SJCRH30 (cell line): ENCODE data around the gene CCDC91. TPM values are rescaled to one million over a fixed set of nuclear protein-coding genes. Genes with fewer than 3 reads are reported as not detected.

Experiments used
- DNase-seq, 2 experiments: peaks; one replicate each; pipeline ENCODE4 v3.0.0-alpha.2; 2015 to 2020
- H3K27ac ChIP-seq: fragments of 250-450 bp; sonication (Bioruptor Pico); 2 replicates; pipeline ENCODE4 v1.5.1; 2020; ENCODE audit warnings: mild to moderate bottlenecking, moderate library complexity
- H3K27me3 ChIP-seq: fragments of 250-450 bp; sonication (Bioruptor Pico); 2 replicates; pipeline ENCODE4 v1.5.1; 2020; ENCODE audit warnings: mild to moderate bottlenecking, moderate library complexity
- H3K36me3 ChIP-seq: fragments of 250-450 bp; sonication (Bioruptor Pico); 2 replicates; pipeline ENCODE4 v1.5.1; 2020; ENCODE audit warnings: mild to moderate bottlenecking, moderate library complexity
- H3K4me1 ChIP-seq: fragments of 250-450 bp; sonication (Bioruptor Pico); 2 replicates; pipeline ENCODE4 v1.5.1; 2020; ENCODE audit warnings: mild to moderate bottlenecking, moderate library complexity
- H3K4me3 ChIP-seq: fragments of 250-450 bp; sonication (Bioruptor Pico); 2 replicates; pipeline ENCODE4 v1.5.1; 2020; ENCODE audit warnings: mild to moderate bottlenecking, moderate library complexity
- H3K9me3 ChIP-seq: fragments of 250-450 bp; sonication (Bioruptor Pico); replicated peaks from 2 replicates; pipeline ENCODE4 v1.5.1; 2020; ENCODE audit warnings: mild to moderate bottlenecking, moderate library complexity
- total RNA-seq: library from RNA; depleted of rRNA; stranded (reverse); fragments of >200 nt; shearing (Covaris generic); gene quantifications from 2 replicates; pipeline ENCODE4 v1.2.3, GENCODE V29; 2014

CCDC91 gene
- total RNA-seq, 1 experiment from 2014 or later: 46.8 TPM

GRCh38 chr12:28535216-28535615 lies 345.0 kb downstream of the CCDC91 start:
- 0 out of 2 replicates have a peak overlapping the region, but pooled peaks have one; percentile 8 for H3K27ac ChIP-seq
- H3K36me3 ChIP-seq: no peaks in the 10 kb centered on the region
- no peaks in the 10 kb centered on the region for H3K27me3 ChIP-seq
- peaks cover 4% of the 10 kb centered on the region; the same call in 1 of the 2 replicates for H3K9me3 ChIP-seq
- peak in 1 of 2 experiments; percentile 10 for DNase-seq
- H3K4me1 ChIP-seq: peaks cover 7% of the 10 kb centered on the region; the same call in 1 of the 2 replicates
- H3K4me3 ChIP-seq: no peak overlapping the region

- H3K27ac ChIP-seq: no peak overlapping the region
- H3K4me3 ChIP-seq: no peak overlapping the region
- no peaks in the 10 kb centered on the region for H3K27me3 ChIP-seq
- H3K9me3 ChIP-seq: peaks cover 4% of the 10 kb centered on the region; the same call in 1 of the 2 replicates
- H3K4me1 ChIP-seq: peaks cover 7% of the 10 kb centered on the region; the same call in 1 of the 2 replicates
- no peak for DNase-seq
- no peaks in the 10 kb centered on the region for H3K36me3 ChIP-seq
These were observed 345.8 kb downstream of the CCDC91 start for GRCh38 chr12:28536088-28536487.

- H3K4me1 ChIP-seq: peaks cover 7% of the 10 kb centered on the region; the same call in 1 of the 2 replicates
- peaks cover 4% of the 10 kb centered on the region; the same call in 1 of the 2 replicates for H3K9me3 ChIP-seq
- no peaks in the 10 kb centered on the region for H3K27me3 ChIP-seq
- H3K27ac ChIP-seq: no peak overlapping the region
- H3K36me3 ChIP-seq: no peaks in the 10 kb centered on the region
- DNase-seq: no peak
- no peak overlapping the region for H3K4me3 ChIP-seq
These were observed 347.2 kb downstream of the CCDC91 start for GRCh38 chr12:28537474-28537873.

GRCh38 chr12:28539691-28540323 lies 349.6 kb downstream of the CCDC91 start:
- H3K27ac ChIP-seq: no peak overlapping the region
- no peak overlapping the region for H3K4me3 ChIP-seq
- no peaks in the 10 kb centered on the region for H3K27me3 ChIP-seq
- DNase-seq: no peak
- H3K36me3 ChIP-seq: no peaks in the 10 kb centered on the region
- H3K4me1 ChIP-seq: peaks cover 7% of the 10 kb centered on the region; the same call in 1 of the 2 replicates
- peaks cover 4% of the 10 kb centered on the region; the same call in 1 of the 2 replicates for H3K9me3 ChIP-seq

GRCh38 chr12:28540324-28540714 lies 350.1 kb downstream of the CCDC91 start:
- peaks cover 4% of the 10 kb centered on the region; the same call in 1 of the 2 replicates for H3K4me1 ChIP-seq
- DNase-seq: no peak
- H3K4me3 ChIP-seq: no peak overlapping the region
- H3K27ac ChIP-seq: no peak overlapping the region
- H3K27me3 ChIP-seq: no peaks in the 10 kb centered on the region
- H3K9me3 ChIP-seq: peaks cover 4% of the 10 kb centered on the region; the same call in 1 of the 2 replicates
- no peaks in the 10 kb centered on the region for H3K36me3 ChIP-seq

- DNase-seq: no peak
- Histone ChIP-seq H3K27ac (no peak overlapping the region), H3K4me3 (no peak overlapping the region), H3K36me3 (no peaks in the 10 kb centered on the region), H3K9me3 (peaks cover 4% of the 10 kb centered on the region; the same call in 1 of the 2 replicates), H3K4me1 (no peaks in the 10 kb centered on the region), H3K27me3 (no peaks in the 10 kb centered on the region)
These were observed 353.0 kb downstream of the CCDC91 start for GRCh38 chr12:28543021-28543890.

- Histone ChIP-seq H3K27ac (no peak overlapping the region), H3K4me3 (no peak overlapping the region), H3K27me3 (no peaks in the 10 kb centered on the region), H3K9me3 (no peaks in the 10 kb centered on the region; the same call in 1 of the 2 replicates), H3K36me3 (peaks cover 2% of the 10 kb centered on the region; the same call in 1 of the 2 replicates), H3K4me1 (no peaks in the 10 kb centered on the region)
- no peak for DNase-seq
These were observed 360.8 kb downstream of the CCDC91 start for GRCh38 chr12:28550757-28551704.

GRCh38 chr12:28552251-28552970 lies 362.2 kb downstream of the CCDC91 start:
- Histone ChIP-seq H3K9me3 (no peaks in the 10 kb centered on the region; the same call in 1 of the 2 replicates), H3K4me3 (no peak overlapping the region), H3K27ac (no peak overlapping the region), H3K4me1 (no peaks in the 10 kb centered on the region), H3K27me3 (no peaks in the 10 kb centered on the region), H3K36me3 (peaks cover 2% of the 10 kb centered on the region; the same call in 1 of the 2 replicates)
- DNase-seq: no peak

- no peak overlapping the region for H3K4me3 ChIP-seq
- no peaks in the 10 kb centered on the region for H3K4me1 ChIP-seq
- no peaks in the 10 kb centered on the region for H3K27me3 ChIP-seq
- H3K9me3 ChIP-seq: no peaks in the 10 kb centered on the region; the same call in 1 of the 2 replicates
- H3K36me3 ChIP-seq: no peaks in the 10 kb centered on the region; the same call in 1 of the 2 replicates
- H3K27ac ChIP-seq: no peak overlapping the region
- no peak for DNase-seq
These were observed 365.5 kb downstream of the CCDC91 start for GRCh38 chr12:28555748-28556147.

- no peak overlapping the region for H3K27ac ChIP-seq
These were observed 368.0 kb downstream of the CCDC91 start for GRCh38 chr12:28558250-28558649.

GRCh38 chr12:28563286-28563685 lies 373.0 kb downstream of the CCDC91 start:
- no peak for DNase-seq
- H3K4me3 ChIP-seq: no peak overlapping the region
- H3K36me3 ChIP-seq: no peaks in the 10 kb centered on the region
- H3K27me3 ChIP-seq: no peaks in the 10 kb centered on the region
- no peaks in the 10 kb centered on the region for H3K9me3 ChIP-seq
- H3K27ac ChIP-seq: no peak overlapping the region
- no peaks in the 10 kb centered on the region for H3K4me1 ChIP-seq

More at GRCh38 chr12:28558250-28558649, 368.0 kb downstream of the CCDC91 start:
- Histone ChIP-seq H3K4me1 (no peaks in the 10 kb centered on the region), H3K27me3 (no peaks in the 10 kb centered on the region), H3K4me3 (no peak overlapping the region), H3K36me3 (no peaks in the 10 kb centered on the region; the same call in 1 of the 2 replicates), H3K9me3 (no peaks in the 10 kb centered on the region)
- DNase-seq: no peak

GRCh38 chr12:28563936-28564335 lies 373.7 kb downstream of the CCDC91 start:
- DNase-seq: no peak

GRCh38 chr12:28568118-28568517 lies 377.9 kb downstream of the CCDC91 start:
- Histone ChIP-seq H3K9me3 (no peaks in the 10 kb centered on the region; the same call in 1 of the 2 replicates), H3K4me3 (no peak overlapping the region), H3K4me1 (no peaks in the 10 kb centered on the region), H3K27me3 (no peaks in the 10 kb centered on the region), H3K27ac (no peak overlapping the region), H3K36me3 (no peaks in the 10 kb centered on the region)
- DNase-seq: no peak

More at GRCh38 chr12:28563936-28564335, 373.7 kb downstream of the CCDC91 start:
- Histone ChIP-seq H3K4me1 (no peaks in the 10 kb centered on the region), H3K27ac (no peak overlapping the region), H3K36me3 (no peaks in the 10 kb centered on the region), H3K4me3 (no peak overlapping the region), H3K9me3 (no peaks in the 10 kb centered on the region), H3K27me3 (no peaks in the 10 kb centered on the region)
